Lower leg skin (tissue), 3 donors: ENCODE results near the gene TRIP4.

ENCODE experiments used
- CTCF ChIP-seq, 3 donors: fragments of 450-650 bp; IDR thresholded peaks; one replicate each; pipeline ENCODE4 v1.5.1; 2016; ENCODE audit warnings: antibody characterized with exemption in 3 of 3, mild to moderate bottlenecking in 3 of 3, moderate library complexity in 2 of 3
- POLR2A ChIP-seq, 2 donors: fragments of 450-650 bp; IDR thresholded peaks; one replicate each; pipeline ENCODE4 v1.6.1; 2016 to 2017; ENCODE audit warnings: antibody characterized with exemption in 2 of 2, mild to moderate bottlenecking in 1 of 2, moderate library complexity in 1 of 2

DNA sequence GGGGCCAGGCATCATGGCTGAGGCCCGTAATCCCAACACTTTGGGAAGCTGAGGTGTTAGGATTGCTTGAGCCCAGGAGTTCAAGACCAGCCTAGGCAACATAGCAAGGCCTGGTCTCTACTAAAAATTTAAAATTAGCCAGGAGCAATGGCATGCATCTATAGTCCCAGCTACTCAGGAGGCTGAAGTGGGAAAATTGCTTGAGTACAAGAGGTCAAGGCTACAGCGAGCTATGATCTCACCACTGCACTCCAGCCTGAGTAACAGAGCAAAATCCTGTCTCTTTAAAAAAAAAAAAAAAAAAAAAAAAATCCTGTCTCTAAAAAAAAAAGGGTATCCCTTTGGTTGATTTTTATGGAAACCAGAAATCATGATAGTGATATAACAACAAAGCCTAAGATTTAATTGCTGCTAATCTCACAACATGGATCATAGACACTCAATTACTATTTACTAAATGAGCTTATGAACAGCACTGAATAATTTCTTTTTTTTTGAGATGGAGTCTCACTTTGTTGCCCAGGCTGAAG is 18.5 kb upstream of the TRIP4 start:
- TF ChIP-seq CTCF (IDR thresholded peaks at IDR 0.05): no peak
- TF ChIP-seq POLR2A (IDR thresholded peaks at IDR 0.05): no peak
